ENCODE results near the gene PTDSS2.

The PTDSS2 gene

GRCh38 chr11:444396-445144 is 5.5 kb upstream of the PTDSS2 start:
- H3K4me1 ChIP-seq (ENCODE audit: control insufficient read depth, insufficient read depth, low read length): peaks cover 3% of the 10 kb centered on the region; the same call in 1 of the 2 replicates
- H3K36me3 ChIP-seq (ENCODE audit: control insufficient read depth, insufficient read depth, low read length): no peaks in the 10 kb centered on the region
- no peaks in the 10 kb centered on the region for H3K9me3 ChIP-seq (ENCODE audit: control insufficient read depth, insufficient read depth, low read length)
- no peak overlapping the region for H3K27ac ChIP-seq (ENCODE audit: low read depth, low read length)
- H3K27me3 ChIP-seq (ENCODE audit: control insufficient read depth, insufficient read depth, low read length): no peaks in the 10 kb centered on the region
- no peak overlapping the region for H3K4me3 ChIP-seq (ENCODE audit: low read depth, low read length)
- no peak overlapping the region for H3K9ac ChIP-seq (ENCODE audit: low read depth, low read length)

GRCh38 chr11:445765-446588 is 4.1 kb upstream of the PTDSS2 start:
- no peaks in the 10 kb centered on the region for H3K36me3 ChIP-seq (ENCODE audit: control insufficient read depth, insufficient read depth, low read length)
- H3K9ac ChIP-seq (ENCODE audit: low read depth, low read length): no peak overlapping the region
- H3K9me3 ChIP-seq (ENCODE audit: control insufficient read depth, insufficient read depth, low read length): no peaks in the 10 kb centered on the region
- no peak overlapping the region for H3K27ac ChIP-seq (ENCODE audit: low read depth, low read length)
- no peaks in the 10 kb centered on the region for H3K27me3 ChIP-seq (ENCODE audit: control insufficient read depth, insufficient read depth, low read length)
- no peak overlapping the region for H3K4me3 ChIP-seq (ENCODE audit: low read depth, low read length)
- H3K4me1 ChIP-seq (ENCODE audit: control insufficient read depth, insufficient read depth, low read length): peaks cover 3% of the 10 kb centered on the region; the same call in 1 of the 2 replicates

- Histone ChIP-seq H3K36me3 (ENCODE audit: control insufficient read depth, insufficient read depth, low read length) (peaks cover under 1% of the 10 kb centered on the region; the same call in 1 of the 2 replicates), H3K9ac (ENCODE audit: low read depth, low read length) (no peak overlapping the region), H3K4me1 (ENCODE audit: control insufficient read depth, insufficient read depth, low read length) (peaks cover 9% of the 10 kb centered on the region; the same call in 1 of the 2 replicates), H3K4me3 (ENCODE audit: low read depth, low read length) (no peak overlapping the region), H3K27me3 (ENCODE audit: control insufficient read depth, insufficient read depth, low read length) (no peaks in the 10 kb centered on the region), H3K27ac (ENCODE audit: low read depth, low read length) (no peak overlapping the region), H3K9me3 (ENCODE audit: control insufficient read depth, insufficient read depth, low read length) (no peaks in the 10 kb centered on the region)
These were observed 3.2 kb upstream of the PTDSS2 start for GRCh38 chr11:446891-447290.

- Histone ChIP-seq H3K27me3 (ENCODE audit: control insufficient read depth, insufficient read depth, low read length) (no peaks in the 10 kb centered on the region), H3K4me3 (ENCODE audit: low read depth, low read length) (peak overlapping the region; percentile 86), H3K27ac (ENCODE audit: low read depth, low read length) (peak overlapping the region; percentile 88), H3K9ac (ENCODE audit: low read depth, low read length) (peak overlapping the region; percentile 56; the same call in 1 of the 2 replicates), H3K36me3 (ENCODE audit: control insufficient read depth, insufficient read depth, low read length) (peaks cover 12% of the 10 kb centered on the region), H3K9me3 (ENCODE audit: control insufficient read depth, insufficient read depth, low read length) (no peaks in the 10 kb centered on the region), H3K4me1 (ENCODE audit: control insufficient read depth, insufficient read depth, low read length) (peaks cover 9% of the 10 kb centered on the region; the same call in 1 of the 2 replicates)
These were observed 2.0 kb upstream of the PTDSS2 start for GRCh38 chr11:447923-448731.

GRCh38 chr11:450809-451451 is 851 bp downstream of the PTDSS2 start:
- peaks cover 22% of the 10 kb centered on the region; the same call in 1 of the 2 replicates for H3K4me1 ChIP-seq (ENCODE audit: control insufficient read depth, insufficient read depth, low read length)
- H3K4me3 ChIP-seq (ENCODE audit: low read depth, low read length): peak overlapping the region; percentile 93

GRCh38 chr11:451738-452137 is 1.7 kb downstream of the PTDSS2 start:
- Histone ChIP-seq H3K27ac (ENCODE audit: low read depth, low read length) (no peak overlapping the region), H3K36me3 (ENCODE audit: control insufficient read depth, insufficient read depth, low read length) (peaks cover 22% of the 10 kb centered on the region), H3K4me1 (ENCODE audit: control insufficient read depth, insufficient read depth, low read length) (peaks cover 29% of the 10 kb centered on the region), H3K27me3 (ENCODE audit: control insufficient read depth, insufficient read depth, low read length) (no peaks in the 10 kb centered on the region), H3K9ac (ENCODE audit: low read depth, low read length) (no peak overlapping the region), H3K9me3 (ENCODE audit: control insufficient read depth, insufficient read depth, low read length) (no peaks in the 10 kb centered on the region), H3K4me3 (ENCODE audit: low read depth, low read length) (peak overlapping the region; percentile 93; the same call in 1 of the 2 replicates)

More at GRCh38 chr11:450809-451451, 851 bp downstream of the PTDSS2 start:
- peak overlapping the region; percentile 63 for H3K9ac ChIP-seq (ENCODE audit: low read depth, low read length)
- no peaks in the 10 kb centered on the region for H3K27me3 ChIP-seq (ENCODE audit: control insufficient read depth, insufficient read depth, low read length)
- H3K36me3 ChIP-seq (ENCODE audit: control insufficient read depth, insufficient read depth, low read length): peaks cover 22% of the 10 kb centered on the region
- H3K9me3 ChIP-seq (ENCODE audit: control insufficient read depth, insufficient read depth, low read length): no peaks in the 10 kb centered on the region
- no peak overlapping the region for H3K27ac ChIP-seq (ENCODE audit: low read depth, low read length)

- Histone ChIP-seq H3K4me1 (ENCODE audit: control insufficient read depth, insufficient read depth, low read length) (peaks cover 34% of the 10 kb centered on the region), H3K36me3 (ENCODE audit: control insufficient read depth, insufficient read depth, low read length) (peaks cover 22% of the 10 kb centered on the region), H3K9me3 (ENCODE audit: control insufficient read depth, insufficient read depth, low read length) (no peaks in the 10 kb centered on the region), H3K4me3 (ENCODE audit: low read depth, low read length) (no peak overlapping the region), H3K27me3 (ENCODE audit: control insufficient read depth, insufficient read depth, low read length) (no peaks in the 10 kb centered on the region), H3K27ac (ENCODE audit: low read depth, low read length) (no peak overlapping the region), H3K9ac (ENCODE audit: low read depth, low read length) (no peak overlapping the region)
These were observed 2.2 kb downstream of the PTDSS2 start for GRCh38 chr11:452203-452744.

GRCh38 chr11:452916-453527 is 2.9 kb downstream of the PTDSS2 start:
- H3K4me1 ChIP-seq (ENCODE audit: control insufficient read depth, insufficient read depth, low read length): peaks cover 39% of the 10 kb centered on the region

GRCh38 chr11:453564-453963 is 3.5 kb downstream of the PTDSS2 start:
- Histone ChIP-seq H3K27ac (ENCODE audit: low read depth, low read length) (no peak overlapping the region), H3K4me1 (ENCODE audit: control insufficient read depth, insufficient read depth, low read length) (peaks cover 39% of the 10 kb centered on the region), H3K27me3 (ENCODE audit: control insufficient read depth, insufficient read depth, low read length) (no peaks in the 10 kb centered on the region), H3K4me3 (ENCODE audit: low read depth, low read length) (no peak overlapping the region), H3K36me3 (ENCODE audit: control insufficient read depth, insufficient read depth, low read length) (peaks cover 23% of the 10 kb centered on the region), H3K9me3 (ENCODE audit: control insufficient read depth, insufficient read depth, low read length) (no peaks in the 10 kb centered on the region), H3K9ac (ENCODE audit: low read depth, low read length) (no peak overlapping the region)

More at GRCh38 chr11:452916-453527, 2.9 kb downstream of the PTDSS2 start:
- Histone ChIP-seq H3K9ac (ENCODE audit: low read depth, low read length) (no peak overlapping the region), H3K9me3 (ENCODE audit: control insufficient read depth, insufficient read depth, low read length) (no peaks in the 10 kb centered on the region), H3K27me3 (ENCODE audit: control insufficient read depth, insufficient read depth, low read length) (no peaks in the 10 kb centered on the region), H3K36me3 (ENCODE audit: control insufficient read depth, insufficient read depth, low read length) (peaks cover 22% of the 10 kb centered on the region), H3K4me3 (ENCODE audit: low read depth, low read length) (no peak overlapping the region), H3K27ac (ENCODE audit: low read depth, low read length) (no peak overlapping the region)

GRCh38 chr11:454043-454442 is 4.0 kb downstream of the PTDSS2 start:
- peaks cover 36% of the 10 kb centered on the region for H3K4me1 ChIP-seq (ENCODE audit: control insufficient read depth, insufficient read depth, low read length)
- H3K27ac ChIP-seq (ENCODE audit: low read depth, low read length): no peak overlapping the region
- H3K4me3 ChIP-seq (ENCODE audit: low read depth, low read length): no peak overlapping the region
- H3K36me3 ChIP-seq (ENCODE audit: control insufficient read depth, insufficient read depth, low read length): peaks cover 26% of the 10 kb centered on the region
- H3K27me3 ChIP-seq (ENCODE audit: control insufficient read depth, insufficient read depth, low read length): no peaks in the 10 kb centered on the region
- H3K9ac ChIP-seq (ENCODE audit: low read depth, low read length): no peak overlapping the region
- no peaks in the 10 kb centered on the region for H3K9me3 ChIP-seq (ENCODE audit: control insufficient read depth, insufficient read depth, low read length)
